Parathyroid adenoma (tissue), 2 donors: ENCODE measurements around the gene ATOH8.

Source experiments
- H2AFZ ChIP-seq: fragments of 300-600 bp; sonication (generic); one replicate; pipeline ENCODE4 v1.7.0; 2017; ENCODE audit warnings: antibody characterized with exemption, mild to moderate bottlenecking
- H3K27ac ChIP-seq: fragments of 300-600 bp; sonication (generic); one replicate; pipeline ENCODE4 v1.7.0; 2017
- H3K27me3 ChIP-seq: fragments of 300-600 bp; sonication (generic); one replicate; pipeline ENCODE4 v1.7.0; 2017; ENCODE audit warnings: low read length; ENCODE audit not compliant: control insufficient read depth, insufficient read depth
- H3K36me3 ChIP-seq: fragments of 300-600 bp; sonication (generic); one replicate; pipeline ENCODE4 v1.7.0; 2017; ENCODE audit warnings: low read length; ENCODE audit not compliant: control insufficient read depth, insufficient read depth
- H3K4me1 ChIP-seq: fragments of 300-600 bp; sonication (generic); one replicate; pipeline ENCODE4 v1.7.0; 2017; ENCODE audit warnings: control low read depth
- H3K4me2 ChIP-seq: fragments of 300-600 bp; sonication (generic); one replicate; pipeline ENCODE4 v1.7.0; 2017; ENCODE audit warnings: low read length
- H3K4me3 ChIP-seq: fragments of 300-600 bp; sonication (generic); one replicate; pipeline ENCODE4 v1.7.0; 2017; ENCODE audit warnings: low read depth, low read length
- H3K79me2 ChIP-seq: fragments of 300-600 bp; sonication (generic); one replicate; pipeline ENCODE4 v1.7.0; 2017; ENCODE audit warnings: control low read depth
- H3K9ac ChIP-seq: fragments of 300-600 bp; sonication (generic); one replicate; pipeline ENCODE4 v1.7.0; 2017; ENCODE audit warnings: mild to moderate bottlenecking
- H3K9me3 ChIP-seq: fragments of 300-600 bp; sonication (generic); one replicate; pipeline ENCODE4 v1.7.0; 2017; ENCODE audit warnings: low read length; ENCODE audit not compliant: control insufficient read depth
- TF ChIP-seq, protein P1 (sequence below): fragments of 300-600 bp; sonication (generic); IDR thresholded peaks from one replicate; pipeline ENCODE4 v1.7.0; 2017; ENCODE audit warnings: antibody characterized with exemption, mild to moderate bottlenecking
- donor health status: primary hyperparathyroidism.

Gene ATOH8

DNA sequence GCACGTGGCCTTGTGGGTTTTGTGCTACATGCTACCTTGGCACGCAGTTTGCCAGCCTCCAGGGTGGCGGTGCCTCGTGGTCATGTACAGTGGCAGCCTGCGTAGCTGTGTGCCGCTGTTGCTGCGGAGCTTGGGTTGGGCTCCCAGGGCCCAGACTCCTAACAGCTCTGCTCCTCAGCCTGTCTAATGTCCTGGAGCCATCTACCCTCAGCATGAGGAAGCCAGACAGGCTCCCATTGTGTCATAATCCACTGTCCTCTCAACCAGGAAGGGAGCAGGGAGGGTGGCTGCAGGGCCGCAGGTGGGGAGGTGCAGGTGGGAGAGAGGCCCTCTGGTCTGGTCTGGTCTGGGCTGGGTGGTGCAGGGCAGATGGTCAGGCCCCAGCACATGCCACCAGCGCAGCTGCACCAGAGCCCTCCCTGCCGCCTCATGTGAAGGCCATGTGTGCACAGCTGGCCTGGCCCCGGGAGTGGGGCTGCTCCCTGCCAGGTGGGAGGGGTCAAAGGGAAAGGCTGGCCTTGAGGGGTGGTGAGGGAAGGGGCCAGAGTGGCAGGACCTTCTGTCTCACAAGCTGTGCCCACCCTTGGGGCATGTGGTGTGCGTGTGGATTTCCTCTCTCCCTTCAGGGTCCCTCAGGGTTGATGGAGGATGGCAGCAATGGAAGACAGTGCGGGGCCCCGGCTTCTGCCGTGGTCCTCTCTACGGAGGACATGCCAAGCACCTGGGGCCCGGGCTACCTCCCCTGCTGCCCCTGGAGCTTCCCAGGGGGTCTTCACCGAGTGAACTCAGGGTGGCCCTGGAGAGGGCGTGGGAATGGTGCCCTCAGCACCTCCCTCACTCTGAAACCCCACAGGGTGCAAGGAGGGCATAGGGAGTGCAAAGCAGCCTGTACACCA lies 4.8 kb downstream of the ATOH8 start:
- no peaks in the 10 kb centered on the region for H3K9me3 ChIP-seq
- H3K4me1 ChIP-seq, result peaks cover 4% of the 10 kb centered on the region
- H3K27me3 ChIP-seq, result no peaks in the 10 kb centered on the region
- H3K4me2 ChIP-seq, result no peak overlapping the region
- H3K27ac ChIP-seq, result no peak overlapping the region
- H3K79me2 ChIP-seq, result no peaks in the 10 kb centered on the region
- TF ChIP-seq, protein P1, sequence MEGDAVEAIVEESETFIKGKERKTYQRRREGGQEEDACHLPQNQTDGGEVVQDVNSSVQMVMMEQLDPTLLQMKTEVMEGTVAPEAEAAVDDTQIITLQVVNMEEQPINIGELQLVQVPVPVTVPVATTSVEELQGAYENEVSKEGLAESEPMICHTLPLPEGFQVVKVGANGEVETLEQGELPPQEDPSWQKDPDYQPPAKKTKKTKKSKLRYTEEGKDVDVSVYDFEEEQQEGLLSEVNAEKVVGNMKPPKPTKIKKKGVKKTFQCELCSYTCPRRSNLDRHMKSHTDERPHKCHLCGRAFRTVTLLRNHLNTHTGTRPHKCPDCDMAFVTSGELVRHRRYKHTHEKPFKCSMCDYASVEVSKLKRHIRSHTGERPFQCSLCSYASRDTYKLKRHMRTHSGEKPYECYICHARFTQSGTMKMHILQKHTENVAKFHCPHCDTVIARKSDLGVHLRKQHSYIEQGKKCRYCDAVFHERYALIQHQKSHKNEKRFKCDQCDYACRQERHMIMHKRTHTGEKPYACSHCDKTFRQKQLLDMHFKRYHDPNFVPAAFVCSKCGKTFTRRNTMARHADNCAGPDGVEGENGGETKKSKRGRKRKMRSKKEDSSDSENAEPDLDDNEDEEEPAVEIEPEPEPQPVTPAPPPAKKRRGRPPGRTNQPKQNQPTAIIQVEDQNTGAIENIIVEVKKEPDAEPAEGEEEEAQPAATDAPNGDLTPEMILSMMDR, result no peak
- H3K4me3 ChIP-seq, result no peak overlapping the region
- no peak overlapping the region for H3K9ac ChIP-seq
- H3K36me3 ChIP-seq, result no peaks in the 10 kb centered on the region
- no peak overlapping the region for H2AFZ ChIP-seq

- peaks cover 4% of the 10 kb centered on the region for H3K4me1 ChIP-seq
- no peak overlapping the region for H3K4me2 ChIP-seq
- H2AFZ ChIP-seq, result no peak overlapping the region
- H3K4me3 ChIP-seq, result no peak overlapping the region
- H3K36me3 ChIP-seq, result no peaks in the 10 kb centered on the region
- H3K9me3 ChIP-seq, result no peaks in the 10 kb centered on the region
- no peaks in the 10 kb centered on the region for H3K27me3 ChIP-seq
- no peak overlapping the region for H3K27ac ChIP-seq
- H3K9ac ChIP-seq, result no peak overlapping the region
- no peaks in the 10 kb centered on the region for H3K79me2 ChIP-seq
- TF ChIP-seq, protein P1, result no peak
Observed at GRCh38 chr2:85759257-85759613, 5.4 kb downstream of the ATOH8 start.

DNA sequence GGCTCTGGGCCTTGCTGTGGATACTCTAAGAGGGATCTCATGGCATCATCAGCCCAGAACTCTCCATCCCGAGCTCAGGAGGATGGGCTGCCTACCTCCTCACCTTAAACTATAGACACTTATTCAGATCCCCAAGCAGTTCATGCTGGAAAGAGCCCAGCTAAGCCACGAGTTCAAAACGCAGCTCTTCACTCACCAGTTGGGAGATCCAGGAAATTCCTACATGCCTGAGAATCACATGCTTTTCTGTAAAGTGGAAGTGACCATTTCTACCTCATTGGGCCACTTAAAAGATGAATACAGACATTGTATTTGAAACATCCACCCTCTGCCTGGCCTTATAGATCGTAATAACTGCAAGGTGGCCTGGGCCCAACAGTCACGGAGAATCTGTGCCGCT lies 6.6 kb downstream of the ATOH8 start:
- no peaks in the 10 kb centered on the region for H3K27me3 ChIP-seq
- no peaks in the 10 kb centered on the region for H3K79me2 ChIP-seq
- no peak overlapping the region for H3K27ac ChIP-seq
- H3K9ac ChIP-seq, result no peak overlapping the region
- no peak overlapping the region for H3K4me3 ChIP-seq
- H3K36me3 ChIP-seq, result no peaks in the 10 kb centered on the region
- TF ChIP-seq, protein P1, result no peak
- H3K4me2 ChIP-seq, result no peak overlapping the region
- no peak overlapping the region for H2AFZ ChIP-seq
- no peaks in the 10 kb centered on the region for H3K9me3 ChIP-seq
- H3K4me1 ChIP-seq, result peaks cover 3% of the 10 kb centered on the region

DNA sequence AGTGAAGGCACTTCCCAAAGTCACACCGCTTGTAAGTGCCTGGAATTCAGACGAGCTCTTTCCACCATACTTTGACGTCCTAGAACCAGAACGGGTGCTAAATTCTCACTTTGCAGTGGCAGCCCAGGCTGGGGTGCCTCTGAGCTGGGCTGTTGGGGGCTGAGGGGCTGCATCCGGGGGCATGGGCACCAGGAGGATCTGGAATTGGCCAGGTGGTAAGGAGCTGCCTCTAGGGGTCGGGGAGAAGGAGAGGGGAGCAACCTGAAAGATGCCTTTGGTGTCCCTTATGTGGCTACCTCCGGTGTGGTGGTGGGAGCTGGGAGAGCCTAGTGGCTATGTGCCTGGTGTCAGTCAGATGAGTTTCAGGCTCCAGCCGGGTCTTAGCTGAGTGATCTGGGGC lies 7.1 kb downstream of the ATOH8 start:
- Histone ChIP-seq H3K79me2 (no peaks in the 10 kb centered on the region), H3K9me3 (no peaks in the 10 kb centered on the region), H3K4me2 (no peak overlapping the region), H3K9ac (no peak overlapping the region), H2AFZ (no peak overlapping the region), H3K27ac (no peak overlapping the region), H3K4me1 (no peaks in the 10 kb centered on the region), H3K4me3 (no peak overlapping the region), H3K36me3 (no peaks in the 10 kb centered on the region), H3K27me3 (no peaks in the 10 kb centered on the region)
- TF ChIP-seq, protein P1, result no peak

DNA sequence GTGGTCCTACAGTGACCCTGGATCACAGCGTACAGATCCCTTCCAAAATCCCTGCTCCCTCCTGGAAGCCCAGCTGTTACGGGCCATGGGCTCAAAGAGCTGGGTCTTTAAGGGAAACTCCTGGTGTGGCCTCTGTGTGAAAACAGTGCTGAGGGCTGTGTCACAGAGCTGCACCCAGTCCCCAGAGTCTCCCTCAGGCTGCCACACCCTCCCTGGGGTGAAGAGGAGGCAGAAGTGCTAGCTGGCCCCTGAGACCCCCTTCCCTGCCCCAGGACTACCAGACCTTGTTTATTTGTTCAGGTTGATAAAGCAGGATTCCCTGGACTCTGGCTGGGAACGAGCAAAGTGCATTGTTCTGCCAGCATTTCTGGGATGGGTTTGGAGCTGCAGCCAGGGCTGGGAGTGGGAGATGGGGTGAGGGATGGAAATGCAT lies 7.7 kb downstream of the ATOH8 start:
- TF ChIP-seq, protein P1, result no peak
- H3K9ac ChIP-seq, result no peak overlapping the region
- H3K4me2 ChIP-seq, result no peak overlapping the region
- H3K4me3 ChIP-seq, result no peak overlapping the region
- H3K79me2 ChIP-seq, result no peaks in the 10 kb centered on the region
- no peaks in the 10 kb centered on the region for H3K4me1 ChIP-seq
- no peaks in the 10 kb centered on the region for H3K27me3 ChIP-seq
- no peak overlapping the region for H3K27ac ChIP-seq
- no peak overlapping the region for H2AFZ ChIP-seq
- H3K9me3 ChIP-seq, result no peaks in the 10 kb centered on the region
- H3K36me3 ChIP-seq, result no peaks in the 10 kb centered on the region
